HG02884 (cell line): ENCODE data around the gene STIM1.
A peak's percentile ranks its signal among the peaks of the same experiment; 100 is the strongest.

Experiments
- ATAC-seq: cut with Tn5 transposase; IDR thresholded peaks from one replicate; pipeline ENCODE4 v1.9.1; 2021; ENCODE audit warnings: mild to moderate bottlenecking, moderate library complexity; ENCODE audit not compliant: unreplicated experiment

The STIM1 gene

DNA sequence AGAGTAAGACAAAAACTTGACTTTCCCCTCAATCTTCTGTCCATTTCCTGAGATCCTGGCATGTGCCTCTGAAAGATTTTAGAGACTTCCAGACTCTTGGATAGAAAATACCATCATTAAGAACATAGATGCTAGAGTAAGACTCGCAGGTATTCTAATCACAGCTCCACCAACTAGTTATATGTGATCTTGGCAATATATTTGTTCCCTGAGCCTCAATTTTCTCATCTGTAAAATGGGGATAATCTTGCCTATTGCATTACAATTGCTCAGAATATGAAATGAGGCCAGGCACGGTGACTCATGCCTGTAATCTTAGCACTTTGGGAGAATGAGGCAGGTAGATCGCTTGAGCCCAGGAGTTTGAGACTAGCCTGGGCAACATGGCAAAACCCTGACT is 25.4 kb upstream of the STIM1 start:
- no peak for ATAC-seq

- ATAC-seq, result no peak
These were observed 24.7 kb upstream of the STIM1 start for GRCh38 chr11:3830730-3831129.

DNA sequence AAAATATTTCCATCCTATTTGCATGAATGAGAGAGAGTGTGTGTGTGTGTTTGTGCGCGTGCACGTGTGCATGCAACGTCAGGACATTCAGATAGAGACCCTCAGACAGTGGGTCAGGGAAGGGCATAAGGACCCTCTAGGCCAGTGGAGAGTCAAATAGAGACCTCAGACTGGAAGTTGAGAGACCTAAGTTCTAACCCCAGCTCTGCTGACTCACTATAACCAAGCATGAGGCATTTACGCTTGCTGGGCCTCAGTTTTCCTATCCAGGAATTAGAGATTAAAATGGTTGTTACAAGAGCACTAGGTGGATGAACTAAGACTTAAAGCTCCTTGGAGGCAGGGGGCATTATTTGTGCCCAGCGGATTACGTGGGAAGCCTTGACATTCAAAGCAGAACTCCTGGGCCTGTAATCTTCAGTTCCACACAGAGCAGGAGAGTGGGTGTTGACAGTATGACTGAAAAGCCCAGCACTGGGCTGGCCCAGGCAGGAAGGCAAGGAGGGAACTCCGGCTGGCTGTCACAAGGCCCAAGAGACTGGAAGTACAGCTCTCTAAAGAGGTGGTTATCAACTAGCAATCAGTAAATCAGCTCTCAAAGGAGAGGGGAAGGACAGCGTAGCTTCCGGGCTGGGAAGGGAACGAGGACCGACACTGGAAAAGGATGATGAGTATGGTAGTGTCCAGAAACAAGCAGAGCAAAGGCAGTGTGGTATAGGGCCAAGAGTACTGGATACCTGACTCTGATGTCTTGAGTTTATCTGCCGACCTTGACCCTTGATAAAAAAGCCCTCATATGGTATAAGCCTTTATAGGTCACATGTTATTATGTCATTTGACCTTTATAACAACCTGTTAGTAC is 23.9 kb upstream of the STIM1 start:
- no peak for ATAC-seq

DNA sequence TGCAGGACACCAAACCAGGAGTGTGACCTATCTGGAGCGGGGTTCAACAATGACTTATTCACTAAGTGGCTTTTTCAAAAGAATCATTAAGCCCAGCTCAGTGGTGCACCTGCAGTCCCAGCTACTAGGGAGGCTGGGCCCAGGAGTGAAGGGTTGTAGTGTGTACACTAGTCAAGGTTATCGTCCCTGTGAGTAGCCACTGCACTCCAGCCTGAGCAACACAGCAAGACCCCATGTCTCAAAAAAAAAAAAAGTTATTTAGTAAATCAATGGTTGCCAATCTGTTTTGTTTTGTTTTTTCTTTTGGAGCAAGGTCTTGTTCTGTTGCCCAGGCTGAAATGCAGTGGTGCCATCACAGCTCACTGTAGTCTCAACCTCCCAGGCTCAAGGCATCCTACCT is 22.6 kb upstream of the STIM1 start:
- no peak for ATAC-seq

DNA sequence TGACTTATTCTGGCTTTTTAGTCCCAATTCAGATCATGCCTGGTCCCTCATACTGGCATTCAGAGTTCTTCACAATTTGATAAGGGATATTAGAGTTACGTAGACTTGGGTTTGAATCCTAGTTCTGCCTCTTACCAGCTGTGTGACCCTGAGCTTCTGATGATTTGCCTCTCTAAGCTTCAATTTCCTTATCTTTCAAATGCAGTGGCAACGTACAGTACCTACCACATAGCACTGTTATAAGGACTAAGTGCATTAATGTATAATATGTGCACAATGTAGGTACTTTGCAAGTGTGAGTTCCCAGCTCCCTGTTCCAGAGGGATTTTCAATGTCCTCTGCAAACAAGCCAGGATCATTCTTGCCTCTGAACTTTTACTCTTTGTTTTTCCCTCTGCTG is 22.0 kb upstream of the STIM1 start:
- ATAC-seq, result no peak

- no peak for ATAC-seq
These were observed 21.2 kb upstream of the STIM1 start for GRCh38 chr11:3834349-3834663.

DNA sequence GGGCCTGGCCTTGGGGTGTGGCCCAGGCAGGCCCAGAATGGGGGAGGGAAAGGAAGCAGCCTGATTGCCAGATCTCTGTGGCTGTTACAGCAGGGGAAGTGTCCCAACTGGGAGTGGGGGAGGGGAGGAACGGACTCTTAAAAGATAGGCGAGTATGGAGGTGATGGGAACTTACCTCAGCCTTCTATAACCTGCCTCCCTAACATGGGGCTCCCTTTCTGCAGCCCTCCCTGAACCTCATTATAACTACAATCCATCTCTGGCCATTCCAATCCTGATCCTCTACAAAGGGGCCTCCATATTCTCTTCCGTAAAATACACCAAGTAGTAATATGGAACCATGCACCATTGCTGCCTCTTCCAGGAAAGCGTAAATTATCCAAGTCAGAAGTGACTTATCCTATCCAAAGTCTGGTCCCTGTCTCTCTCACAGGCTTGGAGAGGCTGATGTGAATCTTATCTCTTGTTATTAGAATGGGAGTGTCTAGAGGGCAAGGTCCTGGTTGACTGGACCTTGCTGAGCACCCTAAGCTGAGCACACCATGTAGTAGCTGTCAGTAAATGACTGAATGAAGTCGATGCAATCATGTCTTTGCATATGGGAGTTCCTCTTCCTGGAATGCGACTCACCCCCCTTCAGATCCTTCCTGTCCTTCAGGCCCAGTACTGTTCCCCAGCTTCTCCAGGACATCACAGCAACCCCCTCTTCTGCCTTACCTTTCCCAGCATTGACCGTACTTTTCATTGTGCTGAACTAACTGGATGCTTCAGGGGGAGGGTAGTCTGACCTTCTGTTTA is 20.6 kb upstream of the STIM1 start:
- ATAC-seq, result no peak

DNA sequence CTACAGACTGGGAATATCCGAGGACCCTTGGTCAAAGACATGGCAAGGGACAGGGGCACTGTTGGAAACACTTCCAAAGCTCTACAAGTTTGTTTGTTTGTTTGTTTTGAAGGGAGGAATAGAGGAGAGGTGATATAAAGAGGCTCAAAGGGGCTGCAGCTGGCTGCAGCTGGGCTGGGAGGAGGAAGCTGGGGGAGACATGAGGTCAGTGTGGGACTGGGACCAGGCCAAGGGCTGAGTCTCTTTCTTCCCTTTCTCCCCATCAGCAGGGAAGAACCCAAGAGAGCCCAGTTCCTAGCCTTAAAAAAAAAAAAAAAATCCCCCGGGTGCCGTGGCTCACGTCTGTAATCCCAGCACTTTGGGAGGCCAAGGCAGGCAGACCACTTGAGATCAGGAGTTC is 19.7 kb upstream of the STIM1 start:
- no peak for ATAC-seq

- no peak for ATAC-seq
These were observed 18.6 kb upstream of the STIM1 start for GRCh38 chr11:3836903-3837302.

DNA sequence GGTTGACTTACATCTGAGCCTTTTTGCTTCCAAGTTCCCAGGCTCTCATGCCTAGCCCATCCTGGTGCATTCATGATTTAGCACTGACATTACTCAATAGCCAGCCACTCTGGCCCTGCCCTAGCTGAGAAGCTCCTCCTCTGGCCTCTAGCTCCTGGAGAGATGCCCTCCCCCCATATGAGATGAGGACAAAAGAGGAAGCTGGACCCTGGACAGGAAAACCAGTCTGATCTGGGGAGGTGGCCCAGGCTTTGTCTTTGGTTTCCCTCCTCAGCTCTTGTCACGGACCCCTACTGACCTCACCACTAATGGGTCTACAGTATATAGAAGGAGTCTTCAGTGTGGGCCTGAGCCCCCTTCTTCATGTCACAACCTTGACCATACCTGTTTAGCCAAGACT is 17.7 kb upstream of the STIM1 start:
- no peak for ATAC-seq

DNA sequence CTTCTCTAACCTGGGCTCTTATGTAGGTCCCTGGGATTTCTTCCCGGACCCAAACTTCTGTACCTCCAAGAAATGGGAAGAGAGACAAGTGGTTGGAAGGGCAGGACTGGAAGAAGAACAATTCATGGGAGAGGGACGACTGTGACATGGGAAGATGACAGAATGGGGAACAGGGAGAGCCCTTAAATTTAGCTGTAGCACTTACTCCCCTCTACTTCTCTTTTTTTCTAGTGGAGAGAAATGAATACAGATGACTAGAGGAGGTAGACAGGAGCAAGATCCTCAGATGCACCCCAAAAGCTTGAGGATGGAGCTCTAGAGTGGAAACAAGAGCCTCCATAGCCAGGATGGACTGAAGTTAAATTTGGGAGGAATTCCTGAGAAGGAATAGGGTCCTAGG is 17.0 kb upstream of the STIM1 start:
- ATAC-seq, result no peak

DNA sequence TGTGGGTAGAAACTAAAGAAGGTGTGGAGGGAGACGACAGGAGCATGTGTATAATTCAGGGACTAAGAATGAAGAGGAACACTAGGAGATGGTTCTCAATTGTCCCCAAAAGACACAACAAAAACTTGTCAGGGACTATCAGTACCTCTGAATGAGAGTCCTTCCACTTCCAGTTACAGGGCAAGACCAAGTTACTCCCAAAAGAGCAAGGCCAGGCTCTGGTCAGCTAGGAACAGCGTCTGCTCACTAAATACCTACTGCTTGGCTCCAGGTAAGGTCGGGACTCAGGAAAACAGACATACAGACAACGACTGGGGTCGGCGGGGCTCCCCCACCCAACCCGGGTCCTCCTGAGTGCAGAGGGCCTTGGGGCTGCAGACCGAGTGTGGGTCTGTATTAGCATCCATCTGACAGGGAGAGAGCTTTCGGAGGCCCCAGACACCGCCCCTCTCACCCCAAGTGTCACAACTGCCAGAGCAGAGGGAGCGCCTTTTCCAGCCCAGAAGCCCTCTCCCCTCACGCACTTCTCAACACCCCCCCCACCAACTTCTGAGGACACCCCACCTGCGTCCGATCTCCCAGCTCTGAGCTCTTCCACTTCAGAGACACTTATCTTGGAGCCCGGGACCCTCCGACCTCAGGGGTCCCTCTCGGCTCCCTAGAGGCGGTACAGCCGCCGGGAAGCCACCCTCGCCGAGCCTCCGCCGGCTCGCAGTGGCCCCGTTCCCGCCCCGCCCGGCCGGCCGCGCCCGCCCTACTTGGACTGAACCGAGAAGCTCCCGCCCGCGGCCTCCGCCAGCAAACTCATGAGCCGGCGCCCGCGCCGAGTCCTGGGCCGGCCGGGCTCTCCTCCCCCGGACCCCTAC is 15.2 kb upstream of the STIM1 start:
- ATAC-seq, result no peak

GRCh38 chr11:3840870-3841425 is 14.5 kb upstream of the STIM1 start, which contains the start of gene RHOG:
RHOG (minus strand) TSS chr11:3840959; CDS start chr11:3828138, 12,821 bp downstream.
- peak; percentile 40 for ATAC-seq

GRCh38 chr11:3841426-3842350 is 13.8 kb upstream of the STIM1 start:
- ATAC-seq, result peak; percentile 50

GRCh38 chr11:3843326-3843725 is 12.1 kb upstream of the STIM1 start:
- ATAC-seq, result no peak

DNA sequence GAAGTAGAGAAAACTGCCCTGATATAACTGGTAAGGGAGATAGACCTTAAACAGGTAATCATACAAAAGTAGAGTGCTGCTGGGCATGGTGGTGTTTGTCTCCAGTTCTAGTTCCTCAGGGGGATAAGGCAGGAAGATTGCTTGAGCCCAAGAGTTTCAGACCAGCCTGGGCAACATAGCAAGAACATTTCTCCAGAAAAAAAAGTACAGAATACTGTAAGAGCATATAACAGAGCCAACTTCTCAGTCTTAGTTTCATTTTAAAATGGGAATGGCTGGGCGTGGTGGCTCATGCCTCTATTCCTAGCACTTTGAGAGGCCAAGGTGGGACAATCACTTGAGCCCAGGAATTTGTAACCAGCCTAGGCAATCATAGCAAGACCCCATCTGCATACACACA is 10.2 kb upstream of the STIM1 start:
- no peak for ATAC-seq

DNA sequence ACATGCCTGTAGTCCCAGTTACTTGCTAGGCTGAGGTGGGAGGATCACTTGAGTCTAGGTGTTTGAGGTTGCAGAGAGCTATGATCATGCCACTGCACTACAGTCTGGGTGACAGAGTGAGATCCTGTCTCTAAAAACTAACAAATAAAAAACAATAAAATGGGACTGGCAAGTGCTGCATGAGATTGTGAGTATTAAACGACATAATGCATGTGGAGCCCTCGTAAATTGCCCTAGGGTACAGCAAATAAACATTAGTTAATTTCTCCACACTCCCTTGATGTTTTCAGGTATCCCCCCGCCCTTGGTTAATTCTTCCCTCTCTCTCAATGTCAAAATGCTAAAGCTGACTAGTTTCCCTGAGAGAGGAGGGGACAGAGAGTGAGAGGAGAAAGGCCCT is 9.8 kb upstream of the STIM1 start:
- no peak for ATAC-seq

DNA sequence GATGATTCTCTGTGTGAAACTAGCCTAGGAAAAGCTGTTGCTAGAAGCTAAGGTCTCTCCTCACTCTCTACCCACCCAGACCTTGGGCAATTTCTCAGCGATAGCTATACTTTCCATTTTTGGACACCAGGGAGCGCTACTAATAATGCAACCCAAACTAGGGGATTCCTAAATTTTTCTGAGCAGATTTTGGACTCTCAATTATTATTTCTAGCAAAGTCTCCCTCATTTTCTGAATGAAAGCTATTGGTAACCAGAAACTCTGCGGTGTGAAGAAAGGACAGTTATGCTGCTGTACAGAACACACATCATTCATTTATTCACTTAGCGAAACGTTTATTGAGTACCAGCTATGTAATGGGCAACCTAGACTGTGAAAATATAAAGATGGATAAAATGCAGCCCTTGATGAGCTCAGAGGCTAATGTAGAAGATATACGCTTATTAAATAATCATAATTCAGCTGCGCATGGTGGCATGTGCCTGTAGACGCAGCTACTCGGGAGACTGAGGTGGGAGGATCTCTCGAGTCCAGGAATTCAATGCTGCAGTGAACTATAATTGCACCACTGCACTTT is 6.1 kb upstream of the STIM1 start:
- ATAC-seq, result no peak

DNA sequence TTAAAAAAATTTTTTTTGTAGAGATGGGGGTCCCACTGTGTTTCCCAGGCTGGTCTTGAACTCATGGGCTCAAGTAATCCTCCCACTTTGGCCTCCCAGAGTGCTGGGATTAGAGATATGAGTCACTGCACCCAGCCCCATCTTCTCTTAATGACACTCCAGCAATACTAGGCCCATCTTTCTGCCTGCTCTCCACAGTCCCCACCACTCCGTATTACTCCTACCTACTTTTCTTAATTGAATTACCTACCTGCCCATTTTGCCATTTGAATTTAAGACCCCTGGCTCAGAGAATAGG is 2.0 kb upstream of the STIM1 start:
- ATAC-seq, result no peak
